GM06990 (cell line): Measurements from ENCODE around the gene SLN.

Experiments used
- DNase-seq: peaks from one replicate; pipeline ENCODE4 v3.0.0-alpha.2; 2011; ENCODE audit not compliant: insufficient read length; ENCODE audit errors: extremely low read depth
- H3K27me3 ChIP-seq: replicated peaks from 2 replicates; pipeline ENCODE4 v1.6.0; 2011; ENCODE audit warnings: low read length; ENCODE audit not compliant: control insufficient read depth, insufficient read depth
- H3K36me3 ChIP-seq: 2 replicates; pipeline ENCODE4 v1.5.1; 2011; ENCODE audit warnings: low read length; ENCODE audit not compliant: control insufficient read depth, insufficient read depth
- H3K4me3 ChIP-seq: replicated peaks from 2 replicates; pipeline ENCODE4 v1.5.1; 2011; ENCODE audit warnings: low read depth, mild to moderate bottlenecking, control low read depth, low read length
- TF ChIP-seq, protein P1 (sequence below): IDR thresholded peaks from 2 replicates; pipeline ENCODE4 v1.5.1; 2011; ENCODE audit warnings: low read length, control low read depth, mild to moderate bottlenecking, inconsistent platforms; ENCODE audit not compliant: insufficient read depth, poor library complexity, severe bottlenecking

The SLN gene

DNA sequence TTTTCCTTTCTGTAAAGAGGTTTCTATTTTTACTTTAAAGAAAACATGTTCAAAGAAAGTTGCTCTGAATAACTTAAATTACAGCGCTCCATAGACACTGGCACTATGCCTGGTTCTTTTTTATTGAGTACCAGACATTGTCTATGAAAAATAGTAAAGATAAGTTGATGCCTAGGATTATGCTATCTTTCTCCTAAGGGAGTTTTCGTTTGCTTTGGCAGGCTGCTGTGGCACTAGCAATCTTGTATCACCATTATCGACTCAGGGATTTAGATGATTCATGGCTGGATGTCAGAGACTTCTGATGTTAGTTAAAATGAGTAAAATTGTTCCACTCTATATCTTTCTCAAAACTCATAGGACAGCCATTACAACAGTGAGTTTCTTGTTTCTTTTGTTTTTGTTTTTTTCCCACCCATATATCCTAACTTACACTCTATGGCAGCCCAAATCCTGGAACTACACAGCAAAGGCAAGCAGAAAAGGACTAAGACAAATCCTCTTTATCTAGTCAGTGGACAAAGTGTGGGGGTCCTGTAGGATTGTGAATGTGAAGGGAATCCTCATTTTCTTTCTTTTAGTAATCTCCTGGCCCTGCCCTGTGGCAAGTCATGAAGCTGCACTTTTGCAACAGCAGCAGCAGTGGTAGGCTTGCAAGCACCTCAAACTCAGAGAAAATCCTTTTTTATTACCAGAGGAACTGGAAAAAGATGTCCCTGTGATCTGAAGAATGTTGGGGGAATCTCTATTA, 20.7 kb downstream of the SLN start:
- DNase-seq: no peak
- no peak overlapping the region for H3K4me3 ChIP-seq

DNA sequence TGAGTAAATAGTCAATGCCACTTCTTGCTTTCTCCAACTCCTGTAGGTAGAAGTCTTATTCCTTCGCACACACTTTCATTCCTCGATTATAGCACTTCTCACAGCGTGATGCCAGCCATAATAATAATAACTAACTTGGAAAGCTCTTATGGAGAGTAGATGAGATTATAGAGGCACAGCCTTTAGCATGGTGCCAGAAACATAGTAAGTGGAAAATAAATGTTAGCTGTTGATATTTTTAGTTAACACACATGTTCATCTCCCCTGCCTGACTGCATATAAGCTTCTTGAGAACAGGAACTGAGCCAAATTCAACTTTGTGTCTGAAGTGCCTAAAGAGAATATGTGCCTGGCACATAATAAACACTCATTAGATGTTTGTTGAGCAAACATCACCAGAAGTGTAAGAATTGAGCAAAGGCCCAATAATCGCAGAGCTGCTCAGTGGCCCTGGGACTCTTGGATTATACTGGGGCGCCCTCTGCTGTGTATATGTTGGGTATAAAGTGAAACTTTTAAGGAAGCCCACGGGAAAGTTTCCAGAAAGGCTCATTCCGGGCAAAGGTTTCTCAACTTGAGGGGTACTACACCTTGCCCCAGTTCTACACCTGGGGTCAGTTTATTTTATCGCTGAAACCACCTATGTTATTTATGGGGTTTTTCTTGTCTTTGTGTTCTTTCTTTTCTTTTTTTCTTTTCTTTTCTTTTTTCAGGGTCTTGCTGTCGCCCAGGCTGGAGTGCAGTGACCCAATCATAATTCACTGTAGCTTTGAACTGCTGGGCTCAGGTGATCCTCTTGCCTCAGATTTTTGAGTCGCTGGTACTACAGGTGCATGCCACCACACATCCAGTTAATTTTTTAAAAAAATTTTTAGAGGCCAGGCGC, 22.3 kb downstream of the SLN start:
- DNase-seq: no peak
- TF ChIP-seq, protein P1, sequence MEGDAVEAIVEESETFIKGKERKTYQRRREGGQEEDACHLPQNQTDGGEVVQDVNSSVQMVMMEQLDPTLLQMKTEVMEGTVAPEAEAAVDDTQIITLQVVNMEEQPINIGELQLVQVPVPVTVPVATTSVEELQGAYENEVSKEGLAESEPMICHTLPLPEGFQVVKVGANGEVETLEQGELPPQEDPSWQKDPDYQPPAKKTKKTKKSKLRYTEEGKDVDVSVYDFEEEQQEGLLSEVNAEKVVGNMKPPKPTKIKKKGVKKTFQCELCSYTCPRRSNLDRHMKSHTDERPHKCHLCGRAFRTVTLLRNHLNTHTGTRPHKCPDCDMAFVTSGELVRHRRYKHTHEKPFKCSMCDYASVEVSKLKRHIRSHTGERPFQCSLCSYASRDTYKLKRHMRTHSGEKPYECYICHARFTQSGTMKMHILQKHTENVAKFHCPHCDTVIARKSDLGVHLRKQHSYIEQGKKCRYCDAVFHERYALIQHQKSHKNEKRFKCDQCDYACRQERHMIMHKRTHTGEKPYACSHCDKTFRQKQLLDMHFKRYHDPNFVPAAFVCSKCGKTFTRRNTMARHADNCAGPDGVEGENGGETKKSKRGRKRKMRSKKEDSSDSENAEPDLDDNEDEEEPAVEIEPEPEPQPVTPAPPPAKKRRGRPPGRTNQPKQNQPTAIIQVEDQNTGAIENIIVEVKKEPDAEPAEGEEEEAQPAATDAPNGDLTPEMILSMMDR: peak; percentile 60
- H3K4me3 ChIP-seq: no peak overlapping the region
- no peaks in the 10 kb centered on the region for H3K27me3 ChIP-seq
- no peaks in the 10 kb centered on the region for H3K36me3 ChIP-seq

More for the DNA sequence above, 20.7 kb downstream of the SLN start:
- Histone ChIP-seq H3K36me3 (no peaks in the 10 kb centered on the region), H3K27me3 (no peaks in the 10 kb centered on the region)
- TF ChIP-seq, protein P1: no peak

DNA sequence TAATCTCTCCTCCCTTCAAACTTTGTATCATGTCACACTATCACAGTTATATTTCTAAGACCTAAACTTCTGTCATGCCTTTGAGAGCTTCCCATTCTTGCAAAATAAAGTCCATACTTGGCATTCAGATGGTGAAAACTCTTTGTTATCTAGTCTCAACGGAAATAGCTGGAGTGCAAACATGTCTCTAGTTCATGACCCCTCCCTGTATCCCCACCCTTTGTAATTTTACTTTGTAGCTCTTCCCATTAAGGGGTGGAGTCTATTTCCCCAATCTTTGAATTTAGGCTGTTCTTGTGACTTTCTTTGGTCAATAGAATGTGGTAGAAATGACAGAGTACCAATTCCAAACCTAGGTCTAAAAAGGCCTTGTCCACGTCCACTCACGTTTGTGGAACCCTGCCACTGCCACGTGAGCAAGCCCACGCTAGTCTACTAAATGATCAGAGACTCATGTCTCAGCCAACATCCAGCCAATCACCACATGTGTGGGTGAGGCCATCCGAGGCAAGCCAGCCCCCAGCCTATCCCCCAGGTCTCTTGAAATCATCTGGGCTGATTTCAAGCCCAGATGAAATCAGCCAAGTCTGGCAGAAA, 23.4 kb downstream of the SLN start:
- no peak for DNase-seq
- Histone ChIP-seq H3K36me3 (no peaks in the 10 kb centered on the region), H3K27me3 (no peaks in the 10 kb centered on the region), H3K4me3 (no peak overlapping the region)
- TF ChIP-seq, protein P1: no peak

DNA sequence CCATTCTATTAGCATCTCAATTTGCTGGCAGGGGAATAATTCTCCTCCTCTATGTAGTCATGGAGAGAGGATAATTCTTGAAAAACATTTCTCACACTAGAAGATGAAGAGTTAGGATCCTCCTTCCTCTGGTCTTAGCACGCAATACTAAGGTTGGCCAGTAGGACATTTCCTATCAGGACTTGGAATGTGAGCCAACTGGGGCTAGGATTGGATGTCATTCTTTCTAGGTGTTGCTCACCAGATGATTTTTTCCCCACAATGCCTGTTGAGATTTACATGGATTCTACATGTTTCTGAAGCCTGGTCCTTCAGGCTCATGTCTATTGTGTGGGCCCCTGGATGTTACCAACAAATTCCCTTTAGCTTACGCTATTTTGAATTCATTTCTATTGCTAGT, 28.0 kb downstream of the SLN start:
- no peak for DNase-seq
- TF ChIP-seq, protein P1: peak; percentile 32
- no peaks in the 10 kb centered on the region for H3K36me3 ChIP-seq
- no peaks in the 10 kb centered on the region for H3K27me3 ChIP-seq
- no peak overlapping the region for H3K4me3 ChIP-seq

DNA sequence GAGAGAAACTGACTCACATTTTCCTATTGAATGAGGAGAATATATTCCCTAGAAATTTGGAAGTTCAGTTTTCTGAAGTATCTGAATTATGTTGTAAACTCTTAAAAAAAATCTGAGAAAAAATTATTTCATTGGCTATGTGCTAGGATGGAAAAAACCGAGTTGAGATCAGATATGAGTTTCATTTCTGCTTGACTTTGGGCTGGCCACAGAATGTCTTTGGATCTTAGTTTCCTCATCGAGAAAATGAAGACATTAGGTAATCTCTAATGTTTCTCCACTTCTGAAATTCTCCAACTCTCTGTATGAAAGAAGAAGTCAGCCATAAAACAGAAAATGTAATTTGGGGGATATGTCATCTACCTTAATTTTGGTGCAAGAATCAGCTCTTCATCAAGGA, 28.8 kb downstream of the SLN start:
- TF ChIP-seq, protein P1: no peak
- Histone ChIP-seq H3K4me3 (no peak overlapping the region), H3K27me3 (no peaks in the 10 kb centered on the region), H3K36me3 (no peaks in the 10 kb centered on the region)
- DNase-seq: no peak
